Kidney (tissue), 14 donors: ENCODE results near the gene ADAT3. TPM values are rescaled to one million over a fixed set of nuclear protein-coding genes. Genes with fewer than 3 reads are reported as not detected.
A peak's percentile ranks its signal among the peaks of the same experiment; 100 is the strongest.

Experiments used
- DNase-seq, 5 donors: peaks; one replicate each; pipeline ENCODE4 v3.0.0-alpha.2; 2013 to 2020
- FAIRE-seq: peaks from 2 replicates; lab custom pipeline; 2012; peaks lifted over from hg19 to GRCh38; lab: Jason Lieb, UNC
- H3K27ac ChIP-seq, 2 donors: one replicate each; pipeline ENCODE4 v1.7.0; 2013; ENCODE audit warnings: low read depth in 2 of 2, low read length in 2 of 2, inconsistent platforms in 1 of 2
- H3K27me3 ChIP-seq: one replicate; pipeline ENCODE4 v1.7.1; 2013; ENCODE audit warnings: low read length, inconsistent platforms; ENCODE audit not compliant: control insufficient read depth, insufficient read depth
- H3K36me3 ChIP-seq, 3 donors: one replicate each; pipeline versions ENCODE4 v1.7.0 to v1.7.1; 2013; ENCODE audit warnings: low read length in 3 of 3, control low read depth in 1 of 3, inconsistent platforms in 1 of 3; ENCODE audit not compliant: insufficient read depth in 3 of 3, control insufficient read depth in 2 of 3
- H3K4me1 ChIP-seq, 3 donors: one replicate each; pipeline versions ENCODE4 v1.7.0 to v1.7.1; 2013; ENCODE audit warnings: low read length in 3 of 3, inconsistent platforms in 1 of 3, low read depth in 1 of 3; ENCODE audit not compliant: control insufficient read depth in 2 of 3, insufficient read depth in 2 of 3
- H3K4me3 ChIP-seq, 3 donors: one replicate each; pipeline versions ENCODE4 v1.7.0 to v1.8.1; 2013; ENCODE audit warnings: low read length in 3 of 3, control low read depth in 1 of 3, inconsistent platforms in 1 of 3
- H3K9ac ChIP-seq, 3 donors: one replicate each; pipeline versions ENCODE4 v1.7.0 to v1.7.1; 2013; ENCODE audit warnings: low read length in 3 of 3, control low read depth in 1 of 3, inconsistent platforms in 1 of 3
- H3K9me3 ChIP-seq, 3 donors: one replicate each; pipeline versions ENCODE4 v1.7.0 to v1.7.1; 2013; ENCODE audit warnings: low read length in 3 of 3, control low read depth in 1 of 3, inconsistent platforms in 1 of 3; ENCODE audit not compliant: control insufficient read depth in 2 of 3, insufficient read depth in 1 of 3
- CTCF ChIP-seq: IDR thresholded peaks from 3 replicates; pipeline ENCODE4 v1.5.1; 2012; ENCODE audit warnings: mild to moderate bottlenecking, moderate library complexity, borderline replicate concordance; ENCODE audit not compliant: insufficient read depth; ENCODE audit errors: extremely low read depth
- intact Hi-C: fragments of 100-400 bp; cut with DNase I; formaldehyde crosslinking; loops from one replicate; pipeline ENCODE4 v1.11.1; 2022
- polyA plus RNA-seq: library from polyadenylated mRNA; stranded (reverse); fragments of 350-450 nt; fragmentation: Illumina TruSeq; extraction: RNeasy Lipid Tissue Mini Kit (QIAGEN cat#74804); gene quantifications from one replicate; pipeline ENCODE4 v1.2.3, GENCODE V29; 2014; ENCODE audit warnings: low read depth, low replicate concordance; ENCODE audit not compliant: insufficient read depth
- total RNA-seq: library from RNA; stranded (reverse); fragmentation: NEBNext Ultra II Directional; extraction: Animal tissue kit (Norgen Biotek cat#: 25700); gene quantifications from one replicate; pipeline ENCODE4 v1.2.1, GENCODE V29; 2021
- donor health status: control.
- donor health status: control.
- donor health status: control.
- donor health status: control.
- donor health status: control.
- donor health status: DM: yes; HTN: yes; CAD: no.
- donor health status: Normal renal cell carcinoma (clear cell type).

Gene ADAT3
- total and polyA plus RNA-seq, 2 donors from 2014 or later: 6.1 to 10.3 TPM

GRCh38 chr19:1944088-1944915, 39.1 kb downstream of the ADAT3 start:
- TF ChIP-seq CTCF: no peak
- intact Hi-C loops: no loop called here
- Histone ChIP-seq H3K4me3 (no peak overlapping the region), H3K36me3 (no peaks in the 10 kb centered on the region), H3K9me3 (no peaks in the 10 kb centered on the region), H3K4me1 (peaks cover 0 to 8% (median 0%) of the 10 kb centered on the region in 3 donors), H3K27ac (no peak overlapping the region), H3K9ac (no peak overlapping the region), H3K27me3 (no peaks in the 10 kb centered on the region)
- DNase-seq: peak in 1 of 5 donors; percentile 81
- no peak for FAIRE-seq

- Histone ChIP-seq H3K4me3 (no peak overlapping the region), H3K27me3 (no peaks in the 10 kb centered on the region), H3K4me1 (peaks cover 0 to 8% (median 0%) of the 10 kb centered on the region in 3 donors), H3K9ac (no peak overlapping the region), H3K9me3 (no peaks in the 10 kb centered on the region), H3K36me3 (no peaks in the 10 kb centered on the region), H3K27ac (no peak overlapping the region)
- TF ChIP-seq CTCF: no peak
- no peak for FAIRE-seq
- intact Hi-C loops: no loop called here
- peak in 1 of 5 donors; percentile 68 for DNase-seq
These were observed 39.8 kb downstream of the ADAT3 start for GRCh38 chr19:1944916-1945561.

- no peak overlapping the region for H3K4me3 ChIP-seq
- H3K9me3 ChIP-seq: no peaks in the 10 kb centered on the region
- H3K4me1 ChIP-seq: peaks cover 0 to 6% (median 0%) of the 10 kb centered on the region in 3 donors
- H3K27ac ChIP-seq: no peak overlapping the region
- peak; percentile 48 for TF ChIP-seq CTCF
- DNase-seq (peak; percentile 39 to 81 (median 56)), FAIRE-seq (no peak)
- intact Hi-C loops: no loop called here
- no peak overlapping the region for H3K9ac ChIP-seq
- H3K27me3 ChIP-seq: no peaks in the 10 kb centered on the region
- no peaks in the 10 kb centered on the region for H3K36me3 ChIP-seq
These were observed 40.7 kb downstream of the ADAT3 start for GRCh38 chr19:1945899-1946298.
